Liver (tissue), 3 donors: ENCODE data around the gene CDC26.

ENCODE experiments used
- REST ChIP-seq: IDR thresholded peaks from 2 replicates; pipeline ENCODE4 v1.6.1; 2016; ENCODE audit warnings: antibody characterized with exemption, mild to moderate bottlenecking
- SP1 ChIP-seq: IDR thresholded peaks from 2 replicates; pipeline ENCODE4 v1.6.1; 2018; ENCODE audit warnings: antibody characterized with exemption, mild to moderate bottlenecking
- TAF1 ChIP-seq: conservative IDR thresholded peaks from 2 replicates; pipeline ENCODE4 v1.6.1; 2016; ENCODE audit warnings: antibody characterized with exemption, mild to moderate bottlenecking
- TF ChIP-seq, protein P1 (sequence below): fragments of 150-350 bp; IDR thresholded peaks from 2 replicates; pipeline ENCODE4 v1.5.1; 2017; ENCODE audit warnings: improper control_type of control experiment, low read depth, low read length; ENCODE audit not compliant: missing input control
- donor health status: healthy.
- donor health status: healthy.

- TF ChIP-seq SP1 (no peak), REST (no peak), TAF1 (no peak)
- TF ChIP-seq, protein P1, sequence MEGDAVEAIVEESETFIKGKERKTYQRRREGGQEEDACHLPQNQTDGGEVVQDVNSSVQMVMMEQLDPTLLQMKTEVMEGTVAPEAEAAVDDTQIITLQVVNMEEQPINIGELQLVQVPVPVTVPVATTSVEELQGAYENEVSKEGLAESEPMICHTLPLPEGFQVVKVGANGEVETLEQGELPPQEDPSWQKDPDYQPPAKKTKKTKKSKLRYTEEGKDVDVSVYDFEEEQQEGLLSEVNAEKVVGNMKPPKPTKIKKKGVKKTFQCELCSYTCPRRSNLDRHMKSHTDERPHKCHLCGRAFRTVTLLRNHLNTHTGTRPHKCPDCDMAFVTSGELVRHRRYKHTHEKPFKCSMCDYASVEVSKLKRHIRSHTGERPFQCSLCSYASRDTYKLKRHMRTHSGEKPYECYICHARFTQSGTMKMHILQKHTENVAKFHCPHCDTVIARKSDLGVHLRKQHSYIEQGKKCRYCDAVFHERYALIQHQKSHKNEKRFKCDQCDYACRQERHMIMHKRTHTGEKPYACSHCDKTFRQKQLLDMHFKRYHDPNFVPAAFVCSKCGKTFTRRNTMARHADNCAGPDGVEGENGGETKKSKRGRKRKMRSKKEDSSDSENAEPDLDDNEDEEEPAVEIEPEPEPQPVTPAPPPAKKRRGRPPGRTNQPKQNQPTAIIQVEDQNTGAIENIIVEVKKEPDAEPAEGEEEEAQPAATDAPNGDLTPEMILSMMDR = no peak
Observed at GRCh38 chr9:113257863-113258262, 17.5 kb downstream of the CDC26 start.
